Neuronal stem cell (in vitro differentiated cells): ENCODE results near the gene OGFOD2. TPM values are rescaled to one million over a fixed set of nuclear protein-coding genes. Genes with fewer than 3 reads are reported as not detected.

ENCODE experiments used
- DNase-seq: peaks from one replicate; pipeline ENCODE4 v3.0.0-alpha.2; 2013; ENCODE audit warnings: low spot score
- H2AFZ ChIP-seq: one replicate; pipeline ENCODE4 v1.6.1; 2013; ENCODE audit warnings: mild to moderate bottlenecking, low read length, inconsistent platforms
- H2AK5ac ChIP-seq: 2 replicates; pipeline ENCODE4 v1.6.1; 2013; ENCODE audit warnings: low read depth, mild to moderate bottlenecking, inconsistent platforms, low read length, moderate library complexity, mixed read lengths
- H2BK120ac ChIP-seq: 2 replicates; pipeline ENCODE4 v1.6.1; 2013; ENCODE audit warnings: low read depth, mild to moderate bottlenecking, inconsistent platforms, low read length, moderate library complexity, mixed read lengths
- H2BK12ac ChIP-seq: one replicate; pipeline ENCODE4 v1.6.1; 2013; ENCODE audit warnings: low read length, inconsistent platforms
- H2BK15ac ChIP-seq: 2 replicates; pipeline ENCODE4 v1.6.1; 2013; ENCODE audit warnings: mild to moderate bottlenecking, low read length, inconsistent platforms, mixed read lengths
- H2BK5ac ChIP-seq: one replicate; pipeline ENCODE4 v1.6.1; 2013; ENCODE audit warnings: inconsistent platforms, mild to moderate bottlenecking, low read length, moderate library complexity
- H3K14ac ChIP-seq: one replicate; pipeline ENCODE4 v1.6.1; 2013; ENCODE audit warnings: low read length, inconsistent platforms
- H3K18ac ChIP-seq: 2 replicates; pipeline ENCODE4 v1.6.1; 2013; ENCODE audit warnings: low read length, inconsistent platforms
- H3K23ac ChIP-seq: 2 replicates; pipeline ENCODE4 v1.6.1; 2013; ENCODE audit warnings: low read depth, mild to moderate bottlenecking, mixed read lengths, low read length, inconsistent platforms; ENCODE audit not compliant: poor library complexity
- H3K27ac ChIP-seq: replicated peaks from 3 replicates; pipeline ENCODE4 v1.5.1; 2013; ENCODE audit warnings: low read length, inconsistent platforms
- H3K27me3 ChIP-seq, 3 experiments: 2 replicates each; pipeline ENCODE4 v1.6.1; 2013; ENCODE audit warnings: low read length in 3 of 3, mild to moderate bottlenecking in 2 of 3, inconsistent platforms in 1 of 3, low read depth in 1 of 3, mixed read lengths in 1 of 3, moderate library complexity in 1 of 3; ENCODE audit not compliant: control insufficient read depth in 3 of 3, insufficient read depth in 3 of 3
- H3K36me3 ChIP-seq, 2 donors: replicated peaks in 1 of 2; 2 replicates each; pipeline ENCODE4 v1.6.1; 2013; ENCODE audit warnings: low read length in 2 of 2; ENCODE audit not compliant: control insufficient read depth in 2 of 2, insufficient read depth in 2 of 2
- H3K4ac ChIP-seq: 2 replicates; pipeline ENCODE4 v1.6.1; 2013; ENCODE audit warnings: inconsistent platforms, mild to moderate bottlenecking, low read length, moderate library complexity
- H3K4me1 ChIP-seq, 2 donors: 1 replicate in 1 of 2; 2 replicates in 1 of 2; pipeline ENCODE4 v1.6.1; 2013; ENCODE audit warnings: low read length in 2 of 2, low read depth in 1 of 2; ENCODE audit not compliant: control insufficient read depth in 2 of 2, insufficient read depth in 1 of 2
- H3K4me2 ChIP-seq: one replicate; pipeline ENCODE4 v1.6.1; 2013; ENCODE audit warnings: mild to moderate bottlenecking, low read length, inconsistent platforms; ENCODE audit not compliant: insufficient read depth, poor library complexity, severe bottlenecking
- H3K4me3 ChIP-seq, 2 donors: 2 replicates each; pipeline ENCODE4 v1.5.1; 2013; ENCODE audit warnings: low read length in 2 of 2, mild to moderate bottlenecking in 2 of 2, inconsistent platforms in 1 of 2, moderate library complexity in 1 of 2
- H3K79me1 ChIP-seq: one replicate; pipeline ENCODE4 v1.6.1; 2013; ENCODE audit warnings: low read depth, mild to moderate bottlenecking, inconsistent platforms, low read length, moderate library complexity
- H3K9ac ChIP-seq: one replicate; pipeline ENCODE4 v1.6.1; 2013; ENCODE audit warnings: mild to moderate bottlenecking, low read depth, low read length, inconsistent platforms; ENCODE audit not compliant: poor library complexity
- H3K9me3 ChIP-seq, 2 donors: replicated peaks in 1 of 2; 2 replicates each; pipeline versions ENCODE3 to v1.6.1; 2013; ENCODE audit warnings: low read length in 2 of 2, mild to moderate bottlenecking in 2 of 2, inconsistent platforms in 1 of 2, low read depth in 1 of 2, mixed read lengths in 1 of 2, moderate library complexity in 1 of 2; ENCODE audit not compliant: control insufficient read depth in 2 of 2, insufficient read depth in 1 of 2
- H4K8ac ChIP-seq: one replicate; pipeline ENCODE4 v1.6.1; 2013; ENCODE audit warnings: low read depth, mild to moderate bottlenecking, inconsistent platforms, low read length, moderate library complexity
- H4K91ac ChIP-seq: one replicate; pipeline ENCODE4 v1.6.1; 2013; ENCODE audit warnings: low read length, low read depth, mild to moderate bottlenecking, inconsistent platforms; ENCODE audit not compliant: poor library complexity
- WGBS, 2 donors: extraction: QIAGEN DNeasy Blood & Tissue Kit; methylation state at CpG; one replicate each; pipeline ENCODE4 v1.1.7; 2013; ENCODE audit warnings: missing lambda C conversion rate in 2 of 2, mixed read lengths in 1 of 2; ENCODE audit not compliant: insufficient read length in 2 of 2, insufficient replicate concordance in 1 of 2; ENCODE audit errors: extremely low coverage in 2 of 2; 5-methylcytosine and 5-hydroxymethylcytosine counted together
- small RNA-seq: library from polyadenylated mRNA; stranded (forward); fragments of <200 nt; extraction: miRNeasy Mini kit (QIAGEN cat#:217004); gene quantifications from one replicate; pipeline ENCODE3, GENCODE V24; 2013; ENCODE audit not compliant: insufficient read depth

The OGFOD2 gene

DNA sequence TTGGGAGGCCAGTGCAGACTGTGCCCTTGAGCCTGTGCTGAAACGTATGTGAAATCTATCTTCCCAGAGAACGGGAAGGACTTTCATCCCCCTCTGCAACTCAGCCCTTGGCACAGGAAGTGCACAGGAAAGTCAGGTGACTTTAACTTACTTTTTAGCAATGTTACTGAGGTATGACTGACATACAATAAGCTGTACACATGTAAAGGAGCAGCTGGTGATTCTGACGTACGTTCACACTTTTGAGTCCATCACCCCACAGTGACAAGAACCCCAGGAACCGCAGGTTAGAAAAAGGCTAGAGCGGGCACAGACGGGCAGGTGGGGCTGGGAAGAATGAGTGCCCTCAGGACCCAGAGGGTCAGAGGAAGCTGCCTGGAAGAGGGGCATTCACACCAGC is 53.4 kb downstream of the OGFOD2 start:
- H2AFZ ChIP-seq, result no peak overlapping the region
- no peak overlapping the region for H2AK5ac ChIP-seq
- no peaks in the 10 kb centered on the region for H3K4me1 ChIP-seq
- H2BK12ac ChIP-seq, result no peak overlapping the region
- no peak overlapping the region for H3K18ac ChIP-seq
- H3K9me3 ChIP-seq, result no peaks in the 10 kb centered on the region
- H3K27ac ChIP-seq, result no peak overlapping the region
- H3K4ac ChIP-seq, result no peak overlapping the region
- H3K27me3 ChIP-seq, result no peaks in the 10 kb centered on the region
- no CpG with 5 or more reads among the region's 7 CpGs for WGBS, 2 donors
- no peak for DNase-seq
- H4K91ac ChIP-seq, result no peak overlapping the region
- no peak overlapping the region for H2BK5ac ChIP-seq
- no peak overlapping the region for H2BK120ac ChIP-seq
- no peak overlapping the region for H3K4me3 ChIP-seq
- no peak overlapping the region for H2BK15ac ChIP-seq
- no peak overlapping the region for H3K23ac ChIP-seq
- no peak overlapping the region for H4K8ac ChIP-seq
- no peak overlapping the region for H3K14ac ChIP-seq
- H3K4me2 ChIP-seq, result no peak overlapping the region
- H3K79me1 ChIP-seq, result peaks cover 2% of the 10 kb centered on the region
- no peak overlapping the region for H3K9ac ChIP-seq
- no peaks in the 10 kb centered on the region for H3K36me3 ChIP-seq

DNA sequence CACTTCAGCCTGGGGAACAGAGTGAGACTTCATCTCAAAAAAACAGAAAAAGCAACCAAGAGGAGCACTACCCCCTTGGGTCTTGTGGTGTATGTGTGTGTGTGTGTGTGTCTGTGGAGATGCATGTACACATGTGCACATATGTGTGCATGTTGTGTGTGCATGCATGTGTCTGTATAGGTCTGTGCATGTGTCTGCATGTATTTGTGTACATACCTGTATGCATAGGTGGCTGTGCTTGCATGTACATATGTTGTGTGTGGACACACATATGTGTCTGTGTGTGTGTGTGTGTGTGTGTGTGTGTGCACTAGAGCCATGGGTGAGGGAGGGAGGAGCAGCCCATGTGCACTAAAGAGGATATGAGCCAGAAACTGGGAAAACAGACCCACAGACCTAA is 54.5 kb downstream of the OGFOD2 start:
- H3K27me3 ChIP-seq, result no peaks in the 10 kb centered on the region
- no peak overlapping the region for H2BK120ac ChIP-seq
- H2AFZ ChIP-seq, result no peak overlapping the region
- no peak overlapping the region for H3K4me2 ChIP-seq
- H3K9ac ChIP-seq, result peak overlapping the region; percentile 50
- no peak overlapping the region for H2BK12ac ChIP-seq
- no peak overlapping the region for H2BK15ac ChIP-seq
- no peak overlapping the region for H3K27ac ChIP-seq
- H2BK5ac ChIP-seq, result no peak overlapping the region
- H2AK5ac ChIP-seq, result no peak overlapping the region
- no peak overlapping the region for H4K91ac ChIP-seq
- no peak overlapping the region for H3K4ac ChIP-seq
- H3K36me3 ChIP-seq, result no peaks in the 10 kb centered on the region
- H3K79me1 ChIP-seq, result peaks cover 2% of the 10 kb centered on the region
- H3K18ac ChIP-seq, result no peak overlapping the region
- peak overlapping the region; percentile 26 for H3K23ac ChIP-seq
- H3K9me3 ChIP-seq, result no peaks in the 10 kb centered on the region
- DNase-seq, result no peak
- H3K4me3 ChIP-seq, result no peak overlapping the region
- H3K14ac ChIP-seq, result no peak overlapping the region
- H4K8ac ChIP-seq, result no peak overlapping the region
- no peaks in the 10 kb centered on the region for H3K4me1 ChIP-seq

Small RNAs within 50 kb of the gene (small RNA-seq; reads per million reads assigned to genes)
- gene ARL6IP4, result not detected
- not detected for gene MIR4304
